Cardiac fibroblast (primary cell): Measurements from ENCODE around the gene TBL1Y.

Source experiments
- DNase-seq, 2 donors: peaks; one replicate each; pipeline versions ENCODE4 v3.0.0 to v3.0.0-alpha.2; 2010; ENCODE audit warnings: low read depth in 2 of 2
- H3K4me3 ChIP-seq, 2 donors: replicated peaks in 1 of 2; 1 replicate in 1 of 2; 2 replicates in 1 of 2; pipeline ENCODE4 v1.5.1; 2011; ENCODE audit warnings: low read depth in 2 of 2, low read length in 2 of 2, mild to moderate bottlenecking in 2 of 2, moderate library complexity in 1 of 2
- TF ChIP-seq, protein P1 (sequence below): IDR thresholded peaks from one replicate; pipeline ENCODE4 v1.5.1; 2011; ENCODE audit warnings: low read depth, mild to moderate bottlenecking, low read length, inconsistent platforms

TBL1Y gene

GRCh38 chrY:6989886-6990620, 79.6 kb downstream of the TBL1Y start:
- no peak overlapping the region for H3K4me3 ChIP-seq
- DNase-seq: no peak
- TF ChIP-seq, protein P1, sequence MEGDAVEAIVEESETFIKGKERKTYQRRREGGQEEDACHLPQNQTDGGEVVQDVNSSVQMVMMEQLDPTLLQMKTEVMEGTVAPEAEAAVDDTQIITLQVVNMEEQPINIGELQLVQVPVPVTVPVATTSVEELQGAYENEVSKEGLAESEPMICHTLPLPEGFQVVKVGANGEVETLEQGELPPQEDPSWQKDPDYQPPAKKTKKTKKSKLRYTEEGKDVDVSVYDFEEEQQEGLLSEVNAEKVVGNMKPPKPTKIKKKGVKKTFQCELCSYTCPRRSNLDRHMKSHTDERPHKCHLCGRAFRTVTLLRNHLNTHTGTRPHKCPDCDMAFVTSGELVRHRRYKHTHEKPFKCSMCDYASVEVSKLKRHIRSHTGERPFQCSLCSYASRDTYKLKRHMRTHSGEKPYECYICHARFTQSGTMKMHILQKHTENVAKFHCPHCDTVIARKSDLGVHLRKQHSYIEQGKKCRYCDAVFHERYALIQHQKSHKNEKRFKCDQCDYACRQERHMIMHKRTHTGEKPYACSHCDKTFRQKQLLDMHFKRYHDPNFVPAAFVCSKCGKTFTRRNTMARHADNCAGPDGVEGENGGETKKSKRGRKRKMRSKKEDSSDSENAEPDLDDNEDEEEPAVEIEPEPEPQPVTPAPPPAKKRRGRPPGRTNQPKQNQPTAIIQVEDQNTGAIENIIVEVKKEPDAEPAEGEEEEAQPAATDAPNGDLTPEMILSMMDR: no peak

DNA sequence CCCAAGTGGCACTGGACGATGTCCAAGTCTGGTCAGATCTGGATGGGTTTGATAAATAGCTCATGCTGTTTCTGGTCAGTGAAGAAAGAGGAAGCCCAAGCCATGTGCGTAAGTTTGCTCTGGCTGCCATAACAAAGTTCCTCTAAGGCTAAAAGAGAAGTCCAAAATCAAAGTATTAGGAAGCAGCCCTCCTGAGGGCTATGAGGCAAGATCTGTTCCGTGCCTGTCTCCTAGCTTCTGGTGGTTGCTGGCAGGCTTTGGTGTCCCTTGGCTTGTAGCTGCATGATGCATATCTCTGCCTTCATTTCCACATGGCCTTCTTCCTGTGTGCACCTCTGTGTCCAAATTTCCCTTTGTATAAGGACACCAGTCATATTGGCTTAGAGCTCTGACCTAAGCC, 81.5 kb downstream of the TBL1Y start:
- H3K4me3 ChIP-seq: no peak overlapping the region
- no peak for DNase-seq
- TF ChIP-seq, protein P1: no peak

DNA sequence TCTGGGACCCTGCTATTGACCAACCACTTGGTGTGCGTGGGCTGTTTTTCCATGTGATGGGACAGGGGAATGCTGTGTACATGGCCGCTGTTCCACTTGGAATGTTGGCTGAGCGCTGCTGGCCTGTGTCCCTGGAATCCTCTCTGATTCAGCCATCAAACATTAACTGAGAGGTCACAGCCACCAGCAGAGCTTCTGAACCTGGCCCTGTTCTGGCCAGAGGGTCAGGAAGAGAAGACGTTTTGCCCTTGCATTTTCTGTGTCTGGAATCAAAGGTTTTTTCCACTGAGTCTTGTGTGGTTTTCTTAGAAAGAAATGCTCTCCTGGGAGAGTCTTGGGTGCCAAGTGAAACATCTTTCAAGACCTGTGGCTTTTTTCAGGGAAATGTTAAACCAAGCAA, 85.5 kb downstream of the TBL1Y start:
- H3K4me3 ChIP-seq: no peak overlapping the region
- DNase-seq: no peak
- TF ChIP-seq, protein P1: no peak

DNA sequence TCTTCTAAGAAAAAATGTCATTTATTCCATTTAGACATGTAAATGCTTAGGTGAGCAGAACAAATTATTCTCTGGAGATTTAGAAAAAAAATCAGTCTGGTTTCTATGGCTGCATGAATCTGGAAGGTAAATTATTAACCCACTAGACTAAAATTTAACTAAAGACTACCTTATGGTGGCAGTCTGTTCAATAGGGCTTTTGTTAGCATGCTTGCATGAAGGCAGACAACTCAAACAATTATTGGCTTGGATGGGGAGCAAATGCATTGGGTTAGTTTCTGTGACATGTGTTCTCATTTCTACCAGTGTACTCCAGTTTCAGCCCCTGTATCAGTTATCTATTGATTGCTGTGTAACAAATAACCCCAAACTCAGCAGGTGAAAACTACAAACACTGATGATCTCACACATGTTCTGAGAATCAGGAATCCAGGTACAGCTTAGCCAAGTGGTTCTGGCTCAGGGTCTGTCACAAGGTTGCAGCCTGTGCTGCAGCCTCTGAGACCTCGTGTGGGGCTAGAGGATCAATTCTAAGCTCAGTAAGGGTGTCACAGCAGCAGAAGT, 87.1 kb downstream of the TBL1Y start:
- TF ChIP-seq, protein P1: no peak
- no peak for DNase-seq

DNA sequence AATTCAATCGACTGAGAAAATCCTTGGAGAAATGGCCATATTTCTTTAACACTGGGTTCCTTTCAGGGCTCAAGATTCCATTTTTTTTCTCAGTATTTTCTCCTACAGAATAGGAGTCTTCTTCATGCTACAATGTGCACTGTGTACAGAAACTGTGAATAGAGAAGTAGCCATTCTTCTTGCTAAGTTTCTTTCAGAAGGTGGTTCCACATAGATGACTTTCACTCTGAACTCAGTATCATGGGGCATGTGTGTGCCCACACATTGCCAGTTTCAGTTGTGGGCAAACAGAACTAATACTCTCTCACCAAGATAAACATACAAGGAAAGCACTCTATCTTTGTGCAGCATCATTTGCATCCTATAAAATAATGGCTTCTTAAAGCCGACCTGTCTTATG, 89.4 kb downstream of the TBL1Y start:
- H3K4me3 ChIP-seq: no peak overlapping the region
- TF ChIP-seq, protein P1: no peak
- DNase-seq: no peak

More for the DNA sequence above, 87.1 kb downstream of the TBL1Y start:
- no peak overlapping the region for H3K4me3 ChIP-seq

DNA sequence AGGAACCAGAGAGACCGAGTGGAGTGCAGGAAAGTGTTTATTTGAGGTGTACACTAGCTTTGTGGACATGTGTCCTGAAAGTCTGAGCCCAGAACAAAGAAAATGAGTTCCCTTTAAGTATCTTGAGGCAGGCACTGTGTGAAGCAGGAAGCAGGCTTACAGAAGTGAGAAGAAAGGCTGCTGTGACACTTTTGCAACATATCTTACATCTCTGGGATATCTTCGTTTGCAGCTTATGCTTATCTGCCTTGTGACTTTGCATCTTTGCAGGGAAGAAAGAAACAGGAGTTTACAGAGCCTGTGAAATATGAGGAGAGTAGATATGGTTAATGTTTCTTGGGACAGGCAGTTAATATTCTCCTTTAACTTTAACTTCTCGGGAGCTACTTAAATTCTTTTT, 92.1 kb downstream of the TBL1Y start:
- no peak for DNase-seq
- TF ChIP-seq, protein P1: no peak
- H3K4me3 ChIP-seq: no peak overlapping the region

DNA sequence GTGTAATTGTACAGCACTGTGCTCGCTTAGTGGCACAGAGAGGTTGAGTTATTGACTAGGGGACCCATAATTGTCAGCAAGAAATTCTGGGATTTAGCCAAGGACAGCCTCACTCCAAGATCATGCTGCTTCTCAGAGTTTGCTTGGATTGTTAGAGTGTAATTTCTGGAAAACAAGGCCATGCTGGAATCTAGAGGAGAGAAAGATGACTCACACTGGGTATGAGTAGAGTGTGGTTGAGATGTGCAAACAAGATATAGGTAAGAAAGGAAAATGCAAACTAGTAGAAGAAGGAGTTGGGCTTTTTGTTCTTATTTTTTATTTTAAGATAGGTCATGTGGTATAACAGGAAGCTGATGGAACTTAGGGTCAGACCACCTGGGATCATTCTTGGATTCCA, 97.4 kb downstream of the TBL1Y start:
- no peak for DNase-seq
- TF ChIP-seq, protein P1: no peak
- H3K4me3 ChIP-seq: no peak overlapping the region
